Right cardiac atrium (tissue), 5 donors: ENCODE data around the gene MAP10. TPM values are rescaled to one million over a fixed set of nuclear protein-coding genes. Genes with fewer than 3 reads are reported as not detected.
"Not testable (repeated sequence)": the region's sequence is repeated elsewhere in the genome, so short reads cannot be mapped to it uniquely, and the experiment has no call there.

ENCODE experiments used
- ATAC-seq, 2 donors: fragments of 200-7000 bp; cut with Tn5 transposase; one replicate each; pipeline versions ENCODE4 v1.8.0 to v1.9.1; 2020; ENCODE audit warnings: moderate library complexity in 2 of 2, mild to moderate bottlenecking in 1 of 2
- DNase-seq, 3 donors: peaks; one replicate each; pipeline ENCODE4 v3.0.0-alpha.2; 2020
- H3K27ac ChIP-seq: one replicate; pipeline ENCODE4 v1.5.1; 2013; ENCODE audit warnings: mild to moderate bottlenecking, low read length, control low read depth, moderate library complexity
- H3K27me3 ChIP-seq: one replicate; pipeline ENCODE4 v1.6.1; 2013; ENCODE audit not compliant: control insufficient read depth, insufficient read depth
- H3K4me1 ChIP-seq: one replicate; pipeline ENCODE4 v1.6.1; 2013; ENCODE audit warnings: low read length; ENCODE audit not compliant: control insufficient read depth, insufficient read depth
- H3K4me3 ChIP-seq: one replicate; pipeline ENCODE4 v1.5.1; 2013; ENCODE audit warnings: low read length, control low read depth
- H3K9me3 ChIP-seq: one replicate; pipeline ENCODE4 v1.6.1; 2013; ENCODE audit warnings: low read length; ENCODE audit not compliant: control insufficient read depth
- WGBS: extraction: QIAGEN DNeasy Blood & Tissue Kit; methylation state at CpG from one replicate; pipeline ENCODE4 v1.1.7; 2013; 5-methylcytosine and 5-hydroxymethylcytosine counted together
- intact Hi-C, 4 donors: fragments of 100-400 bp; cut with DNase I; formaldehyde crosslinking; loops; one replicate each; pipeline versions ENCODE4 v1.11.0 to v1.14.0; 2022 to 2023
- polyA plus RNA-seq: library from polyadenylated mRNA; stranded (reverse); fragments of 200-250 nt; gene quantifications from one replicate; pipeline ENCODE4 v1.2.3, GENCODE V29; 2013
- total RNA-seq, 4 donors: library from RNA; stranded (reverse); fragmentation: NEBNext Ultra II Directional; extraction: Animal tissue kit (Norgen Biotek cat#: 25700); gene quantifications; one replicate each; pipeline ENCODE4 v1.2.1, GENCODE V29; 2021
- donor health status: healthy with polysubstance abuse.
- donor health status: DM: no; HTN: yes; CAD: no.
- donor health status: DM: no; HTN: no; CAD: no.
- donor health status: DM: no; HTN: yes; CAD: no; lungs with severe emphysema.
- donor health status: DM: yes; HTN: yes; CAD: no.

Gene MAP10
- total and polyA plus RNA-seq, 5 donors, result 1.5 to 4.3 (median 3.8) TPM

DNA sequence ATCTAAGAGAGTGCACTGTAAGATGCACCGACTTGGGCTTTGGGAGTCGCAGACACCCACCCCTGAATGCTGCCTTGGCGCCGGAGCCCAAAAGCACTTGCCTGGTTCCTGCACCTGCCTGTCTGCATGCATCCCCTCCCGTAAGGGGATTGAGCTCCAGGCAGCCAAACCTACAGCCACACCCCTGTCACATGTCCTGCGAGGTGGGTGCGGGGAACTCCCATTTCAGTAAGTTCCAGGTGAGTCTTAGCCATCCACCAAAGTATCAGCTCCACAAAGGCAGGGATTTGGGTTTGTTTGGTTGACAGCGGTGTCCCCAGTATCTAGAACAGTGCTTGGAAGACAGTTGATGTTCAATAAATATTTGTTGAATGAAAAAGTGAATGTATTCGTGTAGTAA lies 31.5 kb upstream of the MAP10 start:
- 92% methylated on average over 9 of the region's 9 CpGs for WGBS
- no peak for DNase-seq
- ATAC-seq, result no peak
- no peaks in the 10 kb centered on the region for H3K4me1 ChIP-seq
- no peak overlapping the region for H3K4me3 ChIP-seq
- no peaks in the 10 kb centered on the region for H3K27me3 ChIP-seq
- H3K27ac ChIP-seq, result no peak overlapping the region
- intact Hi-C loops, result no loop called here
- no peaks in the 10 kb centered on the region for H3K9me3 ChIP-seq

DNA sequence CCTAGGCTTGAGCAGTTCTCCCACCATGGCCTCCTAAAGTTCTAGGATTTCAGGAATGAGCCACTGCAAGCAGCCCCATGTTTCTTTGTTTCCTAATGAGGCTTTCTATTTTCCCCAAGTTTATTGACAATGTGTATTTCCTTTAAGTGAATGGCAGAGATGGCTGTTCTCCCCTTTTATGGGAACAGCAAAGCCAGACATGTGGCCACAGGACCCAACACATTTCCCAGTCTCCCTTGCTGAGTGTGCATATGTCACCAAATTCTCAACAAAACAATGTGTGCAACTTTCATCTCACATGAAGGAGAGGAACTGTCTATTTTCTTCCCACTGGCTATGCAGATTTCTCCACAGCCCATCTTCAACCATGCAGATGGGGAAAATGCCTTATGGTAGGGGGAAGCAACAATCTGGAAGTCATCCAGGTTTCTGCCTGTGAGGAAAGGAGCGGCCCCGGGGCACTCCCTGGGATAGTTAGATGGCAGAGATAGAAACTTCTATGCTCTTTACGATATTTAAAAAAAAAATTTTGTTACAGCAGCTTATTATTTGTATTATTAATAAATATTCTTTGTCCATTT lies 28.6 kb upstream of the MAP10 start:
- ATAC-seq, result no peak
- intact Hi-C loops, result no loop called here
- 56% methylated on average over 3 of the region's 3 CpGs for WGBS

DNA sequence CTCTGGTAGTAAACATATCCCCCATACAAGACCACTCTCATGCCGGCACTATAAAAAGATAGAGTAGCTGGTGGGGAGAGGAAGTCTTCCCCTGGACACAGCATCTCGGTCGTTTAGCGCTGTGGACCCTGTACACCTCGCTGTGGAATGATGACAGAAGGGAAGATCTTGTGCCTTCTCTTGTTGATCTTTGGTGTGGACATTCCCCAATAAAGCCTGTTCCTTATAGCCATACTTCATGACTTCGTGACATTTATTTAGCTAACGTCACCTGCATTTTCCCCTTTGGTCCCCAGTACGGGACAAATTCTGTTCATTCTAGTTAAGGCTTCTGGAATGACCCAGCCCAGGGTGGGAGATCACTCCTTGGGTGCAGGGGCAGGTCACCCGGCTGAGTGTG lies 24.9 kb upstream of the MAP10 start:
- no peaks in the 10 kb centered on the region for H3K9me3 ChIP-seq
- WGBS, result 95% methylated on average over 9 of the region's 9 CpGs
- ATAC-seq, result no peak
- no peaks in the 10 kb centered on the region for H3K27me3 ChIP-seq
- no peak for DNase-seq
- no peaks in the 10 kb centered on the region for H3K4me1 ChIP-seq
- H3K27ac ChIP-seq, result no peak overlapping the region
- intact Hi-C loops, result no loop called here
- H3K4me3 ChIP-seq, result no peak overlapping the region

More for the DNA sequence above, 28.6 kb upstream of the MAP10 start:
- Histone ChIP-seq H3K27ac (no peak overlapping the region), H3K4me1 (no peaks in the 10 kb centered on the region), H3K4me3 (no peak overlapping the region), H3K9me3 (no peaks in the 10 kb centered on the region), H3K27me3 (no peaks in the 10 kb centered on the region)
- no peak for DNase-seq

DNA sequence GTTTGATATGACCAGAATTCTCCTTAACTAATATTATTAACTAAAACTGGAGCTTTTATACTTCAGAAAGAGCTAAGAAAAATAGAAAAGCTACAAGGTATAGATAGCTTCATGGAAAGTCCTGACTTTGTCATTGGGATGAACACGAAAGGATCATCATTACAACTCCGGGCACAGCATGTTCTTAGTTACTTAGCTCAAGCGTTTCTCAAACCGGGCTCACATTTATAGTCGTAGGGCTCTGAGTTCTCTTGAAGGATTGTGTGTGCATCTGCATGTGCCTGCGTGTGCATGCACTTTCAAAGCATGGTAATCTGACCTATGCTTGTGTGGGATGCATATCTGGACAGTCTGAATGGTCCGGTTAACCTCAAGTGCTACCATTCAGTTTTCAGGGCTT lies 20.4 kb upstream of the MAP10 start:
- intact Hi-C loops, result no loop called here
- H3K4me3 ChIP-seq, result no peak overlapping the region
- no peaks in the 10 kb centered on the region for H3K27me3 ChIP-seq

DNA sequence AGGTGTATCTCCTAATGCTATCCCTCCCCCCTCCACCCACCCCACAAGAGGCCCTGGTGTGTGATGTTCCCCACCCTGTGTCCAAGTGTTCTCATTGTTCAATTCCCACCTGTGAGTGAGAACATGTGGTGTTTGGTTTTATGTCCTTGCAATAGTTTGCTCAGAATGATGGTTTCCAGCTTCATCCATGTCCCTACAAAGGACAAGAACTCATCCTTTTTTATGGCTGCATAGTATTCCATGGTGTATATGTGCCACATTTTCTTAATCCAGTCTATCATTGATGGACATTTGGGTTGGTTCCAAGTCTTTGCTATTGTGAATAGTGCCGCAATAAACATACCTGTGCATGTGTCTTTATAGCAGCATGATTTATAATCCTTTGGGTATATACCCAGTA lies 19.6 kb upstream of the MAP10 start:
- intact Hi-C loops, H3K9me3 ChIP-seq, DNase-seq, H3K27me3 ChIP-seq, H3K4me3 ChIP-seq, H3K27ac ChIP-seq, H3K4me1 ChIP-seq, ATAC-seq: not testable (repeated sequence)
- 100% methylated on average over 1 of the region's 1 CpG for WGBS

More for the DNA sequence above, 20.4 kb upstream of the MAP10 start:
- Histone ChIP-seq H3K27ac (no peak overlapping the region), H3K4me1 (peaks cover 4% of the 10 kb centered on the region), H3K9me3 (no peaks in the 10 kb centered on the region)
- DNase-seq (no peak), ATAC-seq (no peak)
- 91% methylated on average over 7 of the region's 7 CpGs for WGBS

DNA sequence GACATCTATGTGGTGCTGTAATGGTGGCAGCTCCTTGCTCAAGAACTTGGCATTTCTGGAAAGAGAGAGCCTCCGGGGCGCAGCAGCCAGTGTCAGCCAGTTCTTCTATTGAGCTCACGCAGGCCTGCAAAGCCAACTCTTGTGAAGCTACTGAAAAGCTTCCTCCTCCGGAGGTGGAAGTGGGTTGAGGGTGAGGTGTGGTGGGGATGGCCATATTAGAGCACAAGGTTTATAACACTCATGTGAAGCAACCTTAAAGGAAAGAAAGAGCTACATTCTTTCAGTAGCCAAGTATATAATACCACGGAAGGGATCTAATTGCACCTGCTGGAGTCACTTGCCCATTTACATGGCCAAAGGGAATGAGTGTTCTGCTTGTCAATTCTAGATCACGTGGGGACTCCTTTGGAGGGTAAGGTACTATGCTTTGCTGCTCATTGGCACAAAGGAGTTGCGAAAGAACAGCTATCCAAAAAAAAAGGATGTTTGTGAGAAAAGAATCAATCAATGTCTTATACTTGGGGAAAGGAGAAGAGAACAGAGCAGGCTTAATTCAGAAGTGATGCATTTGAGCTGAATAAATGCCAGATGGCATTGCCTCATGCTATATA lies 18.3 kb upstream of the MAP10 start:
- intact Hi-C loops, result no loop called here
- ATAC-seq (no peak), DNase-seq (no peak)
- H3K4me3 ChIP-seq, result no peak overlapping the region
- no peaks in the 10 kb centered on the region for H3K27me3 ChIP-seq
- no peaks in the 10 kb centered on the region for H3K9me3 ChIP-seq
- WGBS, result 86% methylated on average over 7 of the region's 7 CpGs
- no peak overlapping the region for H3K27ac ChIP-seq
- H3K4me1 ChIP-seq, result peaks cover 4% of the 10 kb centered on the region

DNA sequence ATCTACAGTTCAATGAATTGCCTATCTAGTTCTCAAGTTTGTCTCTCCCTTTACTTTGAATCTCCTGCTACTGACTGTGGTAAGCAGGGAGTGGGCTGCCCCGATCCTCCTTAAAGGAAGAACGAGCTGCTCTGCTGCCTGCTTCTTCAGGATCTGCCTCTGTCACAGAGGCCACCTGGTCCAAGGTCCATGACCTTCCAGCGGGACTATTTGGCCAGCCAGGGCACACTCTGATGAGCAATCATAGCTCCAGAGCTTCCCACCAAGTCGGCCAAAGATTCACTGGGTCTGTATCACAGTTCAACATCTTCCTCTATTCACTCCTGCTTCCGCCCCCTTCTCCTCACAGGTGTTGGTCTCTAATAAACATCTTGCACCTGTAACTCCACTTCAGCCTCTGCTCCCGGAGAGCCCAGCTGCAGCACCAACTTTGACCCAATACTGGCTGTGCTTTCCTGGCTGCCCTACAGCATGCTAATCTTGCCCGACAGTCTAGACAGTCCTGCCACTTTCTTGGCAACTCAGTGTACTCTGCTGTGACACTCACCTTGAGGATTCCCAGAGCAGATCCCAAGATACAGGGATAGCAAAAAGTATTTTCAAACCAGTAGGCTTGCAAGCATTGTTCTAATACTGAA lies 16.9 kb upstream of the MAP10 start:
- Histone ChIP-seq H3K27ac (no peak overlapping the region), H3K4me3 (no peak overlapping the region), H3K9me3 (no peaks in the 10 kb centered on the region), H3K4me1 (peaks cover 4% of the 10 kb centered on the region), H3K27me3 (no peaks in the 10 kb centered on the region)
- WGBS, result 76% methylated on average over 7 of the region's 7 CpGs
- DNase-seq, result no peak
- ATAC-seq, result peak in 1 of 2 donors; percentile 48
- intact Hi-C loops, result no loop called here

DNA sequence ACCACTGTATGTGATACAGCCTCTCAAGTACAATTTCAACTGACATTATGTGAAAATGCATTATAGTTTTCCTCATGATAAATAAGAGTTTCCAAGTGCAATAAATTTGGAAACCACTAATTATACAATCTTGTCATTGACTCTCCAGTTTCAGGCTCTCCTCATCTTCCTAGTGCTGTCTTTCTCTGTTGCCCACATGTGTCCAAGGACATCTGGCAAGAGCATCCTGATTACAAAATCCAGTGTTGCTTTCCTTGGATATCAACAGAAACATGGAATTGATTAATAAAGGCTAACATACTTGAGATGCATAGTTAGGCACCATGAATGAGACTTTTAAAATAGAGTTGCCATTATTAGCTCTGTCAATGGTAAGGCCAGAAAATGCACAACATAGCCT lies 15.6 kb upstream of the MAP10 start:
- Histone ChIP-seq H3K27ac (no peak overlapping the region), H3K4me3 (no peak overlapping the region), H3K4me1 (peaks cover 4% of the 10 kb centered on the region), H3K27me3 (no peaks in the 10 kb centered on the region), H3K9me3 (no peaks in the 10 kb centered on the region)
- intact Hi-C loops, result no loop called here
- ATAC-seq, result no peak
- DNase-seq, result no peak

DNA sequence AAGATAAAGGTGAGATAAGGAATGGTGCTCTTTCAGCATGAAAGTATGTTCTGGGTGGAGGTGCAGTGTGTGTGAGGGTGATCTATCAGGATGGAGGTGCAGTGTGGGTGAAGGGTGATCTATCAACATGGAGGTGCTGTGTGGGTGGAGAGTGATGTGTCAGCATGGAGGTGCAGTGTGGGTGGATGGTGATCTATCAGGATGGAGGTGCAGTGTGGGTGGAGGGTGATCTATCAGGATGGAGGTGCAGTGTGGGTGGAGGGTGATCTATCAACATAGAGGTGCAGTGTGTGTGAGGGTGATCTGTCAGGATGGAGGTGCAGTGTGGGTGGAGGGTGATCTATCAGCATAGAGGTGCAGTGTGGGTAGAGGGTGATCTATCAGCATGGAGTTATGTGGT lies 12.3 kb upstream of the MAP10 start:
- Histone ChIP-seq H3K4me3 (no peak overlapping the region), H3K9me3 (no peaks in the 10 kb centered on the region), H3K4me1 (peaks cover 5% of the 10 kb centered on the region), H3K27me3 (no peaks in the 10 kb centered on the region), H3K27ac (no peak overlapping the region)
- no peak for DNase-seq
- ATAC-seq, result no peak
- intact Hi-C loops, result no loop called here

DNA sequence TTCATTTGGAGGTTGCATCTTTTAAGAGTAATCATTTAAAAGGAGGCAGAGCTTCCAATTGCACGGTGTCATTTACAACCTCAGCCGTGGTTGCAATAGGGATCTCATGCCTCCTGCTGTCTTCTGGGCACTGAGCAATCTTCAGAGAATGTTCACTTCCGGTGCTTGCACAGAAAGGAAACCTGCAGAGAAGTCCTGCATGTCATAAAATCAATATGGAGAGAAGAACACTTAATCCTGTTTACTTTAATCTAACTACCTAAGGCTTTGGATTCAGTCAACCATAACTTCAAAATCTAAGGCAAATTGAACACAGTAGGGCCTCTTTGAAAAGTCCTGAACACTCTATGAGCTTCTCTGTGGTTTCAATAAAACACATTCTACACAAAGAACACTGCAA lies 11.3 kb upstream of the MAP10 start:
- H3K27ac ChIP-seq, result no peak overlapping the region
- no peaks in the 10 kb centered on the region for H3K27me3 ChIP-seq
- 25% methylated on average over 3 of the region's 3 CpGs for WGBS
- peaks cover 3% of the 10 kb centered on the region for H3K4me1 ChIP-seq
- H3K4me3 ChIP-seq, result no peak overlapping the region
- no peak for ATAC-seq
- intact Hi-C loops, result no loop called here
- H3K9me3 ChIP-seq, result no peaks in the 10 kb centered on the region
- no peak for DNase-seq

DNA sequence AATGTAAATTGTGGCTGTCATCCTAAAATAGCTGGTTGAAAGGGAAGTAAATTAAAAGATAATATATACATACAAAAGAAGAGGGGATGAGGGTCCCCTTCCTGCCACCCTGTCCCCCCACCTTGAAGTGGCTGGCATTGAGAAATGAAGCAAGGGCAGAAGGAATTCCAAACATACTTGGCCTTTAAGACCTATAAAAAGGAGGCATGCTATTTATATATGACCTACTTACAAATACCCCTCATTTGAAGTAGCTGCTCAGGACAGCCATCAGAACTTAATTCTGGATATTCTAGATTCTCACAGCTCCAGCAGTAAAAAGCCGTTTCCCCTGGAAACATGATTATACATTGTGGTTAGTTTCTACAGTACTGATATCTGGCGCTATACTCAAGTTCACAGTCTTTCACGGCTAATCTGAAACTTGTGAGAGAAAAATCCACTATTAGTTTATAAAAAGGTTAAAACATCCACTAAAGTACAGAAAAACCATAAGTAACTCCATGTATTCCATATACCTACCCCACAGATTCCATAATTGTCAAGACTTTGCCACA lies 9.6 kb upstream of the MAP10 start:
- no peak overlapping the region for H3K4me3 ChIP-seq
- peaks cover 3% of the 10 kb centered on the region for H3K4me1 ChIP-seq
- no peak for ATAC-seq
- intact Hi-C loops, result no loop called here
- H3K9me3 ChIP-seq, result no peaks in the 10 kb centered on the region
- no peak overlapping the region for H3K27ac ChIP-seq
- DNase-seq, result no peak
- H3K27me3 ChIP-seq, result no peaks in the 10 kb centered on the region
- WGBS, result 40% methylated on average over 3 of the region's 3 CpGs
